ENCODE data around the gene NME4.

DNA sequence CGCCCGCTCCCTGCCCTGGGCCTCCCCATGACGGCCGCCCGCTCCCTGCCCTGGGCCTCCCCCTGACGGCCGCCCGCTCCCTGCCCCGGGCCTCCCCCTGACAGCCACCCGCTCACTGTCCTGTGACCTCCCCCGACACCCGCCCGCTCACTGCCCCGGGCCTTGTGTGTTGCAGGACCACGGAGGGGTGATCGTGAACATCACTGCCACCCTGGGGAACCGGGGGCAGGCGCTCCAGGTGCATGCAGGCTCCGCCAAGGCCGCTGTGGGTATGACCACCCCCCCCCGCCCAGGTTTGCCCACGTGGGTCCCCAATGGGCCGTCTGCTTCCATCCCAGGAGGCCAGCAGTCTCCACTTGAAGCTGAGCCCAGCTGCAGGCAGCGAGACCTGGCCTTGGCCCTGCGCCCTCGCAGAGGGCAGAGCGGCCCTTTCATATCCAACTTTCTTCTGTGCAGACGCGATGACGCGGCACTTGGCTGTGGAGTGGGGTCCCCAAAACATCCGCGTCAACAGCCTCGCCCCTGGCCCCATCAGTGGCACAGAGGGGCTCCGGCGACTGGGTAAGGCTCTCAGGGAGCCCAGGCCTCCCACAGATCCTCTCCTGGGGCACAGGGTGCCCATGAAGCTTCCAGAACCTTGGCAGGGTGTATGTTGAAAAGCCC is 13.6 kb downstream of the NME4 start:
- no peak for TF ChIP-seq POLR2AphosphoS5 (IDR thresholded peaks at IDR 0.05; ENCODE audit: low read depth, low read length)
- no peak for TF ChIP-seq POLR2A (IDR thresholded peaks at IDR 0.05; ENCODE audit: low read depth, low read length)
